Left ventricle myocardium inferior (tissue), 1 donor: ENCODE data around the gene SLCO2B1. TPM values are rescaled to one million over a fixed set of nuclear protein-coding genes. Genes with fewer than 3 reads are reported as not detected.
"Not testable (repeated sequence)": the region's sequence is repeated elsewhere in the genome, so short reads cannot be mapped to it uniquely, and the experiment has no call there.

Experiments
- DNase-seq: peaks from one replicate; pipeline ENCODE4 v3.0.0-alpha.2; 2020
- H3K27ac ChIP-seq: fragments of 200-600 bp; replicated peaks from 2 replicates; pipeline ENCODE4 v1.8.0; 2021
- H3K27me3 ChIP-seq: fragments of 200-600 bp; 2 replicates; pipeline ENCODE4 v1.8.0; 2021; ENCODE audit warnings: low read depth
- H3K36me3 ChIP-seq: fragments of 200-600 bp; 2 replicates; pipeline ENCODE4 v1.8.0; 2021
- H3K4me1 ChIP-seq: fragments of 200-600 bp; 2 replicates; pipeline ENCODE4 v1.8.0; 2021
- H3K4me3 ChIP-seq: fragments of 200-600 bp; 2 replicates; pipeline ENCODE4 v1.8.0; 2021; ENCODE audit warnings: mild to moderate bottlenecking, moderate library complexity
- H3K9me3 ChIP-seq: fragments of 200-600 bp; replicated peaks from 2 replicates; pipeline ENCODE4 v1.8.0; 2021
- CTCF ChIP-seq: fragments of 200-600 bp; IDR thresholded peaks from 2 replicates; pipeline ENCODE4 v1.8.0; 2021; ENCODE audit warnings: antibody characterized with exemption, mild to moderate bottlenecking, borderline replicate concordance
- intact Hi-C: fragments of 100-400 bp; cut with micrococcal nuclease; formaldehyde crosslinking; loops from one replicate; pipeline ENCODE4 v1.11.0; 2022
- long read RNA-seq: library from polyadenylated mRNA; unstranded; transcript quantifications from one replicate; pipeline ENCODE4 v2.0.0, GENCODE V29; 2021
- total RNA-seq: library from RNA; stranded (reverse); fragmentation: NEBNext Ultra II Directional; extraction: Animal tissue kit (Norgen Biotek cat#: 25700); gene quantifications from one replicate; pipeline ENCODE4 v1.2.1, GENCODE V29; 2021
- donor health status: DM: no; HTN: yes; CAD: no; lungs with severe emphysema.

The SLCO2B1 gene
- total RNA-seq = 22.7 TPM
- long read RNA-seq, full-length matches to known transcripts = 7 of 11 reads
- long read RNA-seq, partial matches to known transcripts = 0 of 11 reads
- long read RNA-seq, other reads (novel, unspliced or antisense) = 4 of 11 reads

GRCh38 chr11:75150879-75151278 is at the start of gene SLCO2B1:
TSS of gene SLCO2B1 (plus strand) at chr11:75151107. CDS start at chr11:75151382, 275 bp downstream.
- Histone ChIP-seq H3K27me3 (no peaks in the 10 kb centered on the region), H3K4me1 (peaks cover 62% of the 10 kb centered on the region), H3K27ac (peak within 1 kb of the TSS; percentile 75), H3K4me3 (peak within 1 kb of the TSS; percentile 63), H3K9me3 (no peaks in the 10 kb centered on the region), H3K36me3 (no peaks in the 10 kb centered on the region)
- TF ChIP-seq CTCF = no peak
- intact Hi-C loops = no loop called here
- peak; percentile 52 for DNase-seq

GRCh38 chr11:75101424-75102128 is 49.3 kb upstream of the SLCO2B1 start:
- H3K27ac ChIP-seq = no peak overlapping the region
- H3K27me3 ChIP-seq = peaks cover 74% of the 10 kb centered on the region
- intact Hi-C loops = no loop called here
- no peak overlapping the region for H3K4me3 ChIP-seq
- no peaks in the 10 kb centered on the region for H3K4me1 ChIP-seq
- H3K36me3 ChIP-seq = no peaks in the 10 kb centered on the region
- no peak for DNase-seq
- H3K9me3 ChIP-seq = no peaks in the 10 kb centered on the region
- TF ChIP-seq CTCF = no peak

- H3K9me3 ChIP-seq = no peaks in the 10 kb centered on the region
- intact Hi-C loops = no loop called here
- no peaks in the 10 kb centered on the region for H3K36me3 ChIP-seq
- H3K27ac ChIP-seq = no peak overlapping the region
- H3K4me3 ChIP-seq = no peak overlapping the region
- TF ChIP-seq CTCF = no peak
- DNase-seq = no peak
- H3K27me3 ChIP-seq = peaks cover 55% of the 10 kb centered on the region
- H3K4me1 ChIP-seq = no peaks in the 10 kb centered on the region
Measured at GRCh38 chr11:75103380-75104026, 47.4 kb upstream of the SLCO2B1 start.

- H3K36me3 ChIP-seq = no peaks in the 10 kb centered on the region
- H3K4me3 ChIP-seq = no peak overlapping the region
- intact Hi-C loops = no loop called here
- no peak overlapping the region for H3K27ac ChIP-seq
- no peak for TF ChIP-seq CTCF
- H3K9me3 ChIP-seq = peaks cover 5% of the 10 kb centered on the region
- DNase-seq = no peak
- no peaks in the 10 kb centered on the region for H3K4me1 ChIP-seq
- H3K27me3 ChIP-seq = peaks cover 43% of the 10 kb centered on the region
Measured at GRCh38 chr11:75105462-75105925, 45.4 kb upstream of the SLCO2B1 start.

- DNase-seq, intact Hi-C loops, H3K36me3 ChIP-seq, H3K27ac ChIP-seq, H3K4me3 ChIP-seq, H3K4me1 ChIP-seq, H3K9me3 ChIP-seq: not testable (repeated sequence)
- peaks cover 37% of the 10 kb centered on the region for H3K27me3 ChIP-seq
Measured at GRCh38 chr11:75105967-75106681, 44.8 kb upstream of the SLCO2B1 start.
